Activated naive CD8-positive, alpha-beta T cell treated with anti-CD3 and anti-CD28 coated beads, Interleukin-2, amount 10 ng/mL, durations not matched to agents 7 days and 5 days (primary cell): ENCODE results near the gene USP17L20. TPM values are rescaled to one million over a fixed set of nuclear protein-coding genes. Genes with fewer than 3 reads are reported as not detected.
"Not testable (repeated sequence)": the region's sequence is repeated elsewhere in the genome, so short reads cannot be mapped to it uniquely, and the experiment has no call there.

Experiments used
- ATAC-seq: fragments of 150-1000 bp; cut with Tn5 transposase; one replicate; pipeline ENCODE4 v1.10.0; 2021; ENCODE audit warnings: low read depth, moderate library complexity
- POLR2A ChIA-PET: fragments of 350-600 bp; sonication (Branson Sonifier 250); formaldehyde crosslinking; loops from one replicate; lab custom pipeline; 2021; ENCODE audit warnings: antibody characterized with exemption; lab: Charles Lee
- DNase-seq: peaks from one replicate; pipeline ENCODE4 v3.0.0; 2021
- H3K27ac Mint-ChIP-seq: one replicate; pipeline ENCODE4 v1.8.0; 2022; ENCODE audit warnings: mild to moderate bottlenecking, mixed read lengths
- H3K27me3 Mint-ChIP-seq: one replicate; pipeline ENCODE4 v1.8.0; 2022; ENCODE audit warnings: mild to moderate bottlenecking, moderate library complexity, mixed read lengths
- H3K36me3 Mint-ChIP-seq: one replicate; pipeline ENCODE4 v1.8.0; 2021; ENCODE audit warnings: mild to moderate bottlenecking, mixed read lengths
- H3K4me1 Mint-ChIP-seq: one replicate; pipeline ENCODE4 v1.8.0; 2021; ENCODE audit warnings: mixed read lengths
- H3K4me3 Mint-ChIP-seq: one replicate; pipeline ENCODE4 v1.8.0; 2022; ENCODE audit warnings: mild to moderate bottlenecking, moderate library complexity, mixed read lengths
- H3K9me3 Mint-ChIP-seq: one replicate; pipeline ENCODE4 v1.8.0; 2021; ENCODE audit warnings: mixed read lengths
- total RNA-seq, 2 experiments: library from RNA; stranded (reverse); gene quantifications; one replicate each; pipeline ENCODE4 v1.2.3, GENCODE V29; 2021

The USP17L20 gene
- total RNA-seq: not detected

DNA sequence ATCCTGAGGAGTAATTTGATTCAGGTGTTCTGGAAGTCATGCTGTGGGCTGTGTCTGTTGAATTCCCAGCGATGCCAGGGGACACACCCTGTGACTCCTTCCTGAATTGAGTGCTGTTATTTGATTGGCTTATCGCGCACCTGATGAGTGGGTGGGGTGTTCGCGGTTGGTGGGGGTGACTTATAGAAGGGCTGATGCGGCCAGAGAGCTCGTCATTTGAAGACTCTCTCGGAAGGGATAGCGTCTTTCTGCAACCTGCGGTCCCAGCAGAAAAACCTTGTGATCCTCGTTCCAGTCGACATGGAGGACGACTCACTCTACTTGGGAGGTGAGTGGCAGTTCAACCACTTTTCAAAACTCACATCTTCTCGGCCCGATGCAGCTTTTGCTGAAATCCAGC, at the start of gene USP17L20:
USP17L20 (plus strand) TSS at position 301 of the 400 bp plus-strand sequence; CDS start at position 301, 0 bp downstream.
- DNase-seq, H3K9me3 Mint-ChIP-seq, H3K4me3 Mint-ChIP-seq, POLR2A ChIA-PET, H3K36me3 Mint-ChIP-seq, H3K27me3 Mint-ChIP-seq, H3K27ac Mint-ChIP-seq, ATAC-seq, H3K4me1 Mint-ChIP-seq: not testable (repeated sequence)

GRCh38 chr4:9210357-9210756, 47.6 kb upstream of the USP17L20 start, which contains the start of gene USP17L10:
USP17L10 (plus strand) TSS chr4:9210657; CDS start chr4:9210657, 0 bp downstream.
- H3K9me3 Mint-ChIP-seq, H3K4me3 Mint-ChIP-seq, H3K4me1 Mint-ChIP-seq, H3K27me3 Mint-ChIP-seq, POLR2A ChIA-PET, H3K36me3 Mint-ChIP-seq, DNase-seq, H3K27ac Mint-ChIP-seq, ATAC-seq: not testable (repeated sequence)

GRCh38 chr4:9214701-9215100, 43.2 kb upstream of the USP17L20 start:
- H3K36me3 Mint-ChIP-seq, POLR2A ChIA-PET, H3K4me3 Mint-ChIP-seq, H3K4me1 Mint-ChIP-seq, H3K27ac Mint-ChIP-seq, H3K27me3 Mint-ChIP-seq, DNase-seq, H3K9me3 Mint-ChIP-seq, ATAC-seq: not testable (repeated sequence)

GRCh38 chr4:9215105-9215504, 42.8 kb upstream of the USP17L20 start, which contains the start of gene USP17L11:
USP17L11 (plus strand) TSS chr4:9215405; CDS start chr4:9215405, 0 bp downstream.
- DNase-seq, POLR2A ChIA-PET, H3K9me3 Mint-ChIP-seq, ATAC-seq, H3K4me3 Mint-ChIP-seq, H3K27ac Mint-ChIP-seq, H3K27me3 Mint-ChIP-seq, H3K36me3 Mint-ChIP-seq, H3K4me1 Mint-ChIP-seq: not testable (repeated sequence)

GRCh38 chr4:9219852-9220251, 38.1 kb upstream of the USP17L20 start, which contains the start of gene USP17L12:
USP17L12 (plus strand) TSS chr4:9220152; CDS start chr4:9220152, 0 bp downstream.
- H3K4me3 Mint-ChIP-seq, POLR2A ChIA-PET, H3K36me3 Mint-ChIP-seq, DNase-seq, H3K27ac Mint-ChIP-seq, H3K4me1 Mint-ChIP-seq, H3K27me3 Mint-ChIP-seq, ATAC-seq, H3K9me3 Mint-ChIP-seq: not testable (repeated sequence)

DNA sequence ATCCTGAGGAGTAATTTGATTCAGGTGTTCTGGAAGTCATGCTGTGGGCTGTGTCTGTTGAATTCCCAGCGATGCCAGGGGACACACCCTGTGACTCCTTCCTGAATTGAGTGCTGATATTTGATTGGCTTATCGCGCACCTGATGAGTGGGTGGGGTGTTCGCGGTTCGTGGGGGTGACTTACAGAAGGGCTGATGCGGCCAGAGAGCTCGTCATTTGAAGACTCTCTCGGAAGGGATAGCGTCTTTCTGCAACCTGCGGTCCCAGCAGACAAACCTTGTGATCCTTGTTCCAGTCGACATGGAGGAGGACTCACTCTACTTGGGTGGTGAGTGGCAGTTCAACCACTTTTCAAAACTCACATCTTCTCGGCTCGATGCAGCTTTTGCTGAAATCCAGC, 33.3 kb upstream of the USP17L20 start, which contains the start of gene USP17L13:
USP17L13 (plus strand) TSS at position 301 of the 400 bp plus-strand sequence; CDS start at position 301, 0 bp downstream.
- H3K27me3 Mint-ChIP-seq, H3K9me3 Mint-ChIP-seq, H3K27ac Mint-ChIP-seq, DNase-seq, H3K4me3 Mint-ChIP-seq, H3K36me3 Mint-ChIP-seq, H3K4me1 Mint-ChIP-seq, POLR2A ChIA-PET, ATAC-seq: not testable (repeated sequence)

DNA sequence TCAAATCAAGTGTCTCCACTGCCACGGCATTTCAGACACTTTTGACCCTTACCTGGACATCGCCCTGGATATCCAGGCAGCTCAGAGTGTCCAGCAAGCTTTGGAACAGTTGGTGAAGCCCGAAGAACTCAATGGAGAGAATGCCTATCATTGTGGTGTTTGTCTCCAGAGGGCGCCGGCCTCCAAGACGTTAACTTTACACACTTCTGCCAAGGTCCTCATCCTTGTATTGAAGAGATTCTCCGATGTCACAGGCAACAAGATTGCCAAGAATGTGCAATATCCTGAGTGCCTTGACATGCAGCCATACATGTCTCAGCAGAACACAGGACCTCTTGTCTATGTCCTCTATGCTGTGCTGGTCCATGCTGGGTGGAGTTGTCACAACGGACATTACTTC, 27.7 kb upstream of the USP17L20 start:
- H3K36me3 Mint-ChIP-seq, H3K4me3 Mint-ChIP-seq, H3K4me1 Mint-ChIP-seq, ATAC-seq, DNase-seq, H3K27me3 Mint-ChIP-seq, H3K9me3 Mint-ChIP-seq, POLR2A ChIA-PET, H3K27ac Mint-ChIP-seq: not testable (repeated sequence)

DNA sequence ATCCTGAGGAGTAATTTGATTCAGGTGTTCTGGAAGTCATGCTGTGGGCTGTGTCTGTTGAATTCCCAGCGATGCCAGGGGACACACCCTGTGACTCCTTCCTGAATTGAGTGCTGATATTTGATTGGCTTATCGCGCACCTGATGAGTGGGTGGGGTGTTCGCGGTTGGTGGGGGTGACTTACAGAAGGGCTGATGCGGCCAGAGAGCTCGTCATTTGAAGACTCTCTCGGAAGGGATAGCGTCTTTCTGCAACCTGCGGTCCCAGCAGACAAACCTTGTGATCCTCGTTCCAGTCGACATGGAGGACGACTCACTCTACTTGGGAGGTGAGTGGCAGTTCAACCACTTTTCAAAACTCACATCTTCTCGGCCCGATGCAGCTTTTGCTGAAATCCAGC, 23.8 kb upstream of the USP17L20 start, which contains the start of gene USP17L15:
USP17L15 (plus strand) TSS at position 301 of the 400 bp plus-strand sequence; CDS start at position 301, 0 bp downstream.
- H3K4me1 Mint-ChIP-seq, H3K36me3 Mint-ChIP-seq, H3K27ac Mint-ChIP-seq, H3K27me3 Mint-ChIP-seq, H3K4me3 Mint-ChIP-seq, ATAC-seq, POLR2A ChIA-PET, H3K9me3 Mint-ChIP-seq, DNase-seq: not testable (repeated sequence)

- H3K9me3 Mint-ChIP-seq, ATAC-seq, DNase-seq, H3K4me3 Mint-ChIP-seq, H3K27me3 Mint-ChIP-seq, POLR2A ChIA-PET, H3K4me1 Mint-ChIP-seq, H3K36me3 Mint-ChIP-seq, H3K27ac Mint-ChIP-seq: not testable (repeated sequence)
These were observed 19.5 kb upstream of the USP17L20 start for GRCh38 chr4:9238461-9238860.

- H3K36me3 Mint-ChIP-seq, H3K4me3 Mint-ChIP-seq, ATAC-seq, DNase-seq, H3K9me3 Mint-ChIP-seq, POLR2A ChIA-PET, H3K27me3 Mint-ChIP-seq, H3K27ac Mint-ChIP-seq, H3K4me1 Mint-ChIP-seq: not testable (repeated sequence)
These were observed 14.3 kb upstream of the USP17L20 start, which contains the start of gene USP17L17 for GRCh38 chr4:9243579-9243978. USP17L17 (plus strand) TSS chr4:9243879; CDS start chr4:9243879, 0 bp downstream.

DNA sequence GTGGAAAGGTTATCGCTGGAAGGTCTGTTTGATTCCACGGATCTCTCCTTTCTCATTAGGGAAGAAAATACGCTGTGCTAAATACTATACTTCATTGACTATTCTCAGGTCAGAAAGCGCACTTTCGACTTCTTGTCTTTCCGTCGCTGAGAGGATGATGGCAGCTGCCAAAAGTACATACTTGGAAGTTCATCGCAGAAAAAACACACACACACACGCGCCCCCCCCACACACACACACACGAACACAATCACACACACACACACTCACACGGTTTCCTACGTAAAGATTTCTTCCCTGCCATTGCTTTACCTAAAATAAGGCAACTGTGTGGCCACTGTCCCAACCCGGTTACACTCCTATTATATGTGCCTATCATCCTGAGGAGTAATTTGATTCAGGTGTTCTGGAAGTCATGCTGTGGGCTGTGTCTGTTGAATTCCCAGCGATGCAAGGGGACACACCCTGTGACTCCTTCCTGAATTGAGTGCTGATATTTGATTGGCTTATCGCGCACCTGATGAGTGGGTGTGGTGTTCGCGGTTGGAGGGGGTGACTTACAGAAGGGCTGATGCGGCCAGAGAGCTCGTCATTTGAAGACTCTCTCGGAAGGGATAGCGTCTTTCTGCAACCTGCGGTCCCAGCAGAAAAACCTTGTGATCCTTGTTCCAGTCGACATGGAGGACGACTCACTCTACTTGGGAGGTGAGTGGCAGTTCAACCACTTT, 9.8 kb upstream of the USP17L20 start, which contains the start of gene USP17L18:
USP17L18 (plus strand) TSS at position 678 of the 728 bp plus-strand sequence; CDS start at position 678, 0 bp downstream.
- H3K9me3 Mint-ChIP-seq, DNase-seq, ATAC-seq, H3K36me3 Mint-ChIP-seq, POLR2A ChIA-PET, H3K27ac Mint-ChIP-seq, H3K4me3 Mint-ChIP-seq, H3K27me3 Mint-ChIP-seq, H3K4me1 Mint-ChIP-seq: not testable (repeated sequence)

GRCh38 chr4:9253078-9253477, 4.8 kb upstream of the USP17L20 start, which contains the start of gene USP17L19:
USP17L19 (plus strand) TSS chr4:9253378; CDS start chr4:9253378, 0 bp downstream.
- H3K27me3 Mint-ChIP-seq, POLR2A ChIA-PET, H3K4me1 Mint-ChIP-seq, DNase-seq, H3K4me3 Mint-ChIP-seq, ATAC-seq, H3K27ac Mint-ChIP-seq, H3K36me3 Mint-ChIP-seq, H3K9me3 Mint-ChIP-seq: not testable (repeated sequence)

DNA sequence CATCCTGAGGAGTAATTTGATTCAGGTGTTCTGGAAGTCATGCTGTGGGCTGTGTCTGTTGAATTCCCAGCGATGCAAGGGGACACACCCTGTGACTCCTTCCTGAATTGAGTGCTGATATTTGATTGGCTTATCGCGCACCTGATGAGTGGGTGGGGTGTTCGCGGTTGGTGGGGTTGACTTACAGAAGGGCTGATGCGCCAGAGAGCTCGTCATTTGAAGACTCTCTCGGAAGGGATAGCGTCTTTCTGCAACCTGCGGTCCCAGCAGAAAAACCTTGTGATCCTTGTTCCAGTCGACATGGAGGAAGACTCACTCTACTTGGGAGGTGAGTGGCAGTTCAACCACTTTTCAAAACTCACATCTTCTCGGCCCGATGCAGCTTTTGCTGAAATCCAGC, 4.6 kb downstream of the USP17L20 start, which contains the start of gene USP17L21:
USP17L21 (plus strand) TSS at position 301 of the 400 bp plus-strand sequence; CDS start at position 301, 0 bp downstream.
- H3K4me3 Mint-ChIP-seq, H3K4me1 Mint-ChIP-seq, H3K27ac Mint-ChIP-seq, ATAC-seq, DNase-seq, H3K9me3 Mint-ChIP-seq, H3K36me3 Mint-ChIP-seq, H3K27me3 Mint-ChIP-seq, POLR2A ChIA-PET: not testable (repeated sequence)
